ENCODE data around the gene SLK. TPM values are rescaled to one million over a fixed set of nuclear protein-coding genes. Genes with fewer than 3 reads are reported as not detected.

SLK gene
- total RNA-seq, 1 donor from 2014 or later = 54.1 TPM

DNA sequence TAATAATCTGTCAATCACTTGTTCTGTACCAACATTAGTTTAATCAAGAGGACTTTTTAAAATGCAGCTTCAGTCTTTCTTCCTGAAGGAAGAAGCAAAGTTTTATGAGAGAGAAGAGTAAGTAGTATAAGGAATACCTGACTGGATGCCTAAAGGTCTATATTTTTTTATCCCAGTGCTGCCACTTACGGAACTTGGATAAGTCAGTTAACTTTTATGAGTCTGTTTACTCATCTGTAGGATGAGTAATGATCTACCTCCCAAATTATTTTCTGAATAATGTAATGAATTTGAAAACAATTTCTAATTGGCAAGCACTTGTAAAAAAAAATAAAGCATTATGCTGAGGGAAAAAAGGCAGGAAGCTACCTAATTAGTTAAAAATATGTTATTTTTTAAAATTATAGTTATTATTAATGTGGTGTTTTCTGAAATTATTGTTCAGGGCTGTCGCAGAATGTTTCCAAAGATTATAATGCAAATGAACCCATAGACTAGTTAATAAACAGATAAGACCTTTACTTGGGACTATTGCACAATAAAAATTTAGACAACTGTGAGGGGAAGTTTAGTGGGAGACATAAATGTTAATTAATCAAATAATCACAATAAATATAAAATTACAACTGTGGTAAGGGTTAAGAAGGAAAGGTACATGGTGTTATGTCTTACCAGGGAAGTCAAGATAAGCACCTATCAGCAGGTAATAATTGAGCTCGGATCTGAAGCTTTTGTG is 24.6 kb downstream of the SLK start:
- no peak for ATAC-seq

DNA sequence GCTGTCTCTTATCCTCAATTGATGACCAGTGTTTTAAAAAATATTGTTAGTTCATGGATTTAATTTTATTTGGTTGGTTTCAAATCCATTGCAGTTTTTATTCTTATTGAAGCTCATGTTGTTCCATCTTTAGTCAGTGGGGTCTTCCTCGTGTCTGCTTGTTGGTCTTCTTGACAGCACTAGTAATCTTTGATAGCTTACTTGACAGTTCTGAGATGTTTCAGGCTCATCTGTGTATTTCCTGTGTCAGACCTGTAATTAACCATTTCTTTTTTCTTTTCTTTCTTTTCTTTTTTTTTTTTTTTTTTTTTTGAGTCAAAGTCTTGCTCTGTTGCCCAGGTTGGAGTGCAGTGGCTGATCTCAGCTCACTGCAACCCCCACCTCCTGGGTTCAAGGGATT is 28.2 kb downstream of the SLK start:
- no peak for ATAC-seq

DNA sequence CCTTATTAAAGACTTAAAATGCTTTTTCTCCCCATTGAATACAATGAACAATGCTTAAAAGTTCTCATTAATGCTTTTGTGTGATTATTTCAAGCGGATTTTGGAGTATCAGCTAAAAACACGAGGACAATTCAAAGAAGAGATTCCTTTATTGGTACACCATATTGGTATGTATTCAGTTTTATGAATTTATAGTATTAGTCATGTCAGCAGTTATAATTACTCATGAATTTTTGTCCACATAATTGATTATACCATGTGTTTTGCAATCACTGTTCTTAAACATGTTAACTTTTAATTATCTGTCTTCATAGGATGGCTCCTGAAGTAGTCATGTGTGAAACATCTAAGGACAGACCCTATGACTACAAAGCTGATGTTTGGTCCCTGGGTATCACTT is 31.9 kb downstream of the SLK start:
- no peak for ATAC-seq

DNA sequence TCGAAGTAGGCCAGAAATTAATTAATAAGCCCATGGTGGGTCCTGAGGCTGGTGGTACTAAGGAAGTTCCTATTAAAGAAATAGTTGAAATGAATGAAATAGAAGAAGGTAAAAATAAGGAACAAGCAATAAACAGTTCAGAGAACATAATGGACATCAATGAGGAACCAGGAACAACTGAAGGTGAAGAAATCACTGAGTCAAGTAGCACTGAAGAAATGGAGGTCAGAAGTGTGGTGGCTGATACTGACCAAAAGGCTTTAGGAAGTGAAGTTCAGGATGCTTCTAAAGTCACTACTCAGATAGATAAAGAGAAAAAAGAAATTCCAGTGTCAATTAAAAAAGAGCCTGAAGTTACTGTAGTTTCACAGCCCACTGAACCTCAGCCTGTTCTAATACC is 36.0 kb downstream of the SLK start:
- ATAC-seq = no peak

DNA sequence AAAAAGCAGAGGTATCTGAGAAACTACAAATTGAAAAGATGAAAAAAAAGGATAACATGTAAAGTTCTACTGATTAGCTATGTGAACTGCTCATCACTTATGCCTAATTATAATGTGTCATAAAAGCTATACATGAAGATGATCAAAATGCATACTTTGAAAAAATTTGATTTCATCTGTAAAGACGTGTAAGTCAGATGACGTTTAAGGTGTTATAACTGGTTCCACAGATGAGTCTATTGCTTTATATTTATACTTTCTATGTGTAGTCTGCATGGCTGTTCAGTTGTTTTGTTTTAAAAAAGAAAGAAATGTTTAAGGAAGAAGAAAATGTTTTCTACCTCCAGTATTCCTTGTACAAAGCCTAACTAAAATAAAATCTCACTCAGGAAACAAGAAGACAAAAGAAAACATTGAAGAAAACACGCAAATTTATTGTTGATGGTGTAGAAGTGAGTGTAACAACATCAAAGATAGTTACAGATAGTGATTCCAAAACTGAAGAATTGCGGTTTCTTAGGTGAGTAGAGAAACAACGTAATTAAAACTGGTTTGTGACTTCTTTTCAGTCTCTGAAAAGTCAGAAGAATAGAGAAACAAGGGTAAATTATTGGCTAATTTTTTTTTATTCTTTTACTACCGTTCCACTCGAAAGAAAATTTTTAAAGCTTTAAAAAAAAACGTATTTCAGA is 38.4 kb downstream of the SLK start:
- no peak for ATAC-seq

DNA sequence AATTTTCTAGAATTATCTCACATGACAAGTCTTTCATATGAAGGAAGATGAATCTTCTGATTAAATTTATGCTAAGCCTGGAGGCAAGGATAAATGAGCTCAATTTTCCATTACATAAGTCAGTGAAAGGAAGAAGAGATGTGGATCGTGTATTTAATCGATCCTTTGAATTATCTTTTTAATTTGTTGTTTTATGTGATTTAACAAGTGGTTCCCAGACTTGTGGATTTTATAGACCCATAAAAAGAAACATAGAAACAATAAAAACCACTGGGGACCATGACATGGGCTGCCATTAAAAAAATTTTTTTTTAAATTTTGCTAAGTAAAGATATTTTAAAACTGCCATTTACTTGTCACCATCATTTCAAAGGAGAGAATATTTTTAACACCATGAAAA is 45.0 kb downstream of the SLK start:
- no peak for ATAC-seq

DNA sequence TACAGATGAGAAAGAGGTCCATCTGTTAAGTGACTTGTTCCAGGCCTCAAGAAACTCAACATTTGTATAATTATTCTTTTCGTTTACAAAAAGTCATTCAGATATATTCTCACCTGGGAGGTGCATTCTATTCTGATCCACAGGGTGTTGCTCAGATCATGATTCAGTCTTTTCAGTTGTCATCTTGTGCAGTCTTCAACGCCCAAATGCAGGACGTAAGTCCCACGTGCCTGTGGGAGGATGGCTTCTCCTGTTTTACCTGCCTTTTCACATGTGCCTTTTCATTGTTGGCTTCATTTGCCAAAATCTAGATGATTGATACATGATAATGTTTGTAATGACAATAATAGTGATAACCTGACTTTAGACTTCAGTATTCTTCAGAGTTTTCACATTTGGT is 46.5 kb downstream of the SLK start:
- peak; percentile 81 for ATAC-seq

DNA sequence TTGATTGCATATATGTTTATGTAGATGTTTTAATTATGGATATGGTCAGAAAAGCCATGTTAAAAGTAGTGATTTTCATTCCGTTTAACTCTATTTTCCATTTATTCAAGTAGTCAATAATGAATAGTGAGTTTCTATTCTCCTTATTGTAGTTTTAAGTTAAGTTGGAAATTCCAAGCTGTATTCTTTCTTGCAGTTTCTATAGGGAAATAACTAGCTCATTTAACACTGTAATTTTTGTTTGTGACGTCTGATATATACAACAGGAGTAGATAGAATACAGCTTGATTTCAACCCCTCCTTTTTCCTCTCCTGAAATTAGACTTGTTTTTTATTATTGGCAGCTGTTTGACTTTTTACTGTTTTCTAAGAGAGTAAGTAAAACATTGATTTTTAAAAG is 47.2 kb downstream of the SLK start:
- ATAC-seq = no peak

DNA sequence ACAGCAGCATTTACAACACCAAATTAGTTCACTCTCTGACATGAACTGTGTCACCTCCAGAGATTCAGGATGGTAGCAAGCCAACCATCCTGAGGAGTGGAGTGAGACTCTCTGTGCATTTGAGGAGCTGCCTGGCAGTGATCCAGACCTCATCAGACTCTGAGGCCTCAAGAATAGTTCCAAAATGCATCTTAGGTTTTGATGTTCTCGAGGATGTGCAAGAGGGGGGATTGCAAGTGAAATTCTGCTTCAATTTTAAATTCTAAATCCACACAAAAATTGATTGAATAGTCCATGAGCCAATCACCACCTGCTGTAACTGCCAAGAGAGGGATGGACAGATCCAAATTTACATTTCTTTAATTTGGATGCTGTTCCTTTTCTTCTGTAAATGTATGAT is 49.7 kb downstream of the SLK start:
- ATAC-seq = no peak

DNA sequence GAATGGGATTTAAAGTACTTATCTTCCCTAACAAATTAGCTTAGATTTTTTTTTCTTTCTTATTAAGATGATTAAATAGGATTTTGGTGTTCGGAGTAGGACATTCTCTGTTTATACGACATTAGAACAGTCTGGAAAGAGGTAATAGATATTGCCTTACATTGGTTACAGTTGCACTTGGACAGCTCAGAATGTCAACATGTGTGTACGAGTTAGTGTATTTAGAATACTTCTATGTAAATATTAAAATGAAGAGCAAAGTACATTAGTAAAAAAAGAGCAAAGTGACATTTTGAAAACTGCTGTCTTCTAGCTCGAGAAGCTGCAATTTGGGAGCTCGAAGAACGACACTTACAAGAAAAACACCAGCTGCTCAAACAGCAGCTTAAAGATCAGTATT is 51.5 kb downstream of the SLK start:
- ATAC-seq = no peak

DNA sequence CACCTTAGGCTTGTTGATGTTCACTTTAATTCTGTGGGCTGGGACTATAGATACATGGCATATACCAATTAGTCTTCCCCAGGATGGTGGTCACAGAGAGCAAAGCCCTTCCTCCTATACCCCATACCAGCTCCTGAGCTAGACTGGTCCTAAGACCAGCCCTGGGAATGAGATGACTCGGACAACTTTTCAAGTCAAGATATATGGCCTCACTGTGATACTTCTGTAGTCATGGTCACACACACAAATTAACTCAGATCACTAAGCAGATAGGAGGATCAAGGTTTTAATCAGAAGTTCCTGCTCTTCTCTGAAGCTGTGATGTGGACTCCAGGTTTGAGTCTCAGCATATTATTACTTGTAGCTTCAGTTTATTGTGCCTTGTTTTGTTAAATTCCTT is 53.1 kb downstream of the SLK start:
- no peak for ATAC-seq

DNA sequence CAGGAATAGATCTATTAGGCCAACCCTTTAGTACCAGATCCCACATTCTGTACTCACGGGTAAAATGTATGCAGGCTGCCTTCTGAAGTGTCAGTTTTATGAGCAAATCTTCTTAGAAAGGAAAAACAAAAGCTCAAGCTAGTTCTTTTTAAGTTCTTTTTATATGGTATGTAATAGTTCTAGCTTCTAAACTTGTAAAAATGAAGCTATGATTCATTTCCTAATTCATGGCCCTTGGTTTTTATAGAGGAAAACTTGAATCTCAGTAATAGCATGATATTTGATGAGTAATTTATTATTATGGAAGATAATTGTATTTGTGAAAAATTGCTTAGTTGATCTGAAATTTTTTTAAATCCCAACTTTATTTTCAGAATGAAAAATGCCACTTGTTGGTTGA is 54.3 kb downstream of the SLK start:
- ATAC-seq = no peak

DNA sequence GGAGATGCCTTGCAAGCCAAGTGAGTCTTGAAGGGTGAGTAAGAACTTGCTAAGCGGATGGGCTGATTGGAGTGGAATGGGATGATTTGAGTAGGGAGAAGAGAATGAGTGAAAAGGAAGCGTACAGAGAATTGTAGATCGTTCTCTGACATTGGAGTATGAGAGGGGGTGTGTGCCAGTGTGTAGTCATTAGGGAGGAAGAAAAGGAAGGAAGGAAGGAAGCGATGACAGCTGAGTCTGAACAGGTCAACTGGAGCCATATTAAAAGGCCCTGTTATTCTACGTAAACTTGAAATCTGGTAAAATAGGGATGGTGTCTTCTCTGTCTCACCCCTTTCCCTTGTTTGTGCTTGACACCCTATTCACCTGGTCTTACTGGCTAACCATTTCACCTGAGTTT is 55.1 kb downstream of the SLK start:
- ATAC-seq = no peak

DNA sequence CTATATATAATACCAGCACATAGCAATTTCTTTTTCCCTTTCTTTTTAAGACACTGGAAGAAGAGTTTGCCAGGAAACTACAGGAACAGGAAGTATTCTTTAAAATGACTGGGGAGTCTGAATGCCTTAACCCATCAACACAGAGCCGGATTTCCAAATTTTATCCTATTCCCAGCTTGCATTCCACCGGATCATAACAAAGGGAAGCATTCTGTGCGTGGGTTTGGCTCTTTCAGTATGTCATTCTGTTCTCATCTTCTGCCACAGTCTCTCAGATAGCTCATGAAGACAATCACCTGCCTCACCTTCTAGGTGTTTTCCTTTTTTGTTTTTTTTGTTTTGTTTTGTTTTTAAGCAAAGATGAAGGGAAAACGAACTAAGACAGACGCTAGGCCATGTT is 58.6 kb downstream of the SLK start:
- no peak for ATAC-seq

DNA sequence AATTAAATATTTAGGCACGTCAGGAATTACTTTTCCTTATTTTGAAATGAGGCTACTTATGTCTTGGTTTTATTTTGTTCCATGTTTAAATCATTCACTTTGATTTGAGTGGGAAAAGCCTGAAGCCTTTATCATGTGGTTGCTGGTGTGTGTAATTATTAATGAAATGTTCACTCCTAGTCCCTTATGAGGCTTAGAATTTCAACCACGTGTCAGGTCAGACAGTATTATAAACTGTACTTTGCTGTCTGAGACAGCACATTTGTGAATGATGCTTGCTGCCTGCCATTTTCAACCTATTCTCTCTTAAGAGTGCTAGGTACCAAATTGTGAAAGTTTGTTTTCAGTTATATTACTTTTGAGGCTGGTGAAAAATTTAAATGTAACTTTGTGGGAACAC is 59.8 kb downstream of the SLK start:
- no peak for ATAC-seq

DNA sequence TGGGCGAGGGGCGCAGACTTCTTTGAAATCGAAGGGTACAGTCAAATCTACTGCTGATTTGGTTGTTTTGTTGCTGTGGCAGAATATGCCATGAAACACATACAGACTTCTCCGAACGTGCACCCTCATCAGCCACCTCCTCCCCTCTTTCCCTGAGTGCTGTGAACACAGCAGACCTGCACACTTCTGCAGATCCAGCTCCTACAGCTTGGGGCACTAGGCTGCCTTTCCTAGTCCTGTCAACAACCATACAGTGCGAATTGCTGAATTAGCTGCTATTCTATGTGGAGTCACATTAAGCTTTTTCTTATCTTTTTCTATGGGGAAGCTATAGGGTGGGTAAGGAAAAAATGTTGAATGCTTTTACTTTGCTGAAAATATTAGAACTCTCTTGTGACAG is 61.2 kb downstream of the SLK start:
- ATAC-seq = peak; percentile 66

DNA sequence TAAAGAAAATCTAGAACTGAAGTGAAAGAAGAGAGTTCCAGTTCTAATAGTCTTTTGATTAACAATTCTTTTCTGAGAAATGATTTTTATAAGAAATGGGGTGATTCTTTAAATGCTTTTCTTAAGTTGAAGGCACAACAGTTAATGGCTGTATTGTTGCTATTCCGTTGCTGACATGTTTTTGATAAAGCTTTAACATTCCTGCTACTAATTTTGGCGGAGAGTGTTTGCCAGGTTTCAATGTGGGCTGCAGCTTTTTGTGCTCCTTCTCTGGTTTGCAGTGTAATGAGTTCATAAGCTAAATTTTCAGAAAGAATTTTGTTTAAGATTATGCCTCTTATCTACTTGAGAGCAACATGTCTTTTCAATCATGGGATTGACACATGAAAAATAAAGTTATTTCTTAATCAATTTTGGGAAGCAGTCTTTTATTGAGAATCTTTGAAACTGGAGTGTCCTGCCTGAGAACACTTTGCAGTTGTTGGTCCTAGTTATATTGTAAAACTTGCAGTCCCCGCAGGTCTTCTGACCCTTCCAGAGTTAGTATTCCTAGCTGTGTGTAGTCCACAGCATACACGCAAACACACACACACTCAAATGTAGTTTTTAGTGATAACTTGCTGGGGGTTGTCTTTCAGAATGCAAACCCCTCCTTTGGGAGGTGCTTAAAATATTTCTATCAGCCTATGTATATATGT is 62.0 kb downstream of the SLK start:
- no peak for ATAC-seq

DNA sequence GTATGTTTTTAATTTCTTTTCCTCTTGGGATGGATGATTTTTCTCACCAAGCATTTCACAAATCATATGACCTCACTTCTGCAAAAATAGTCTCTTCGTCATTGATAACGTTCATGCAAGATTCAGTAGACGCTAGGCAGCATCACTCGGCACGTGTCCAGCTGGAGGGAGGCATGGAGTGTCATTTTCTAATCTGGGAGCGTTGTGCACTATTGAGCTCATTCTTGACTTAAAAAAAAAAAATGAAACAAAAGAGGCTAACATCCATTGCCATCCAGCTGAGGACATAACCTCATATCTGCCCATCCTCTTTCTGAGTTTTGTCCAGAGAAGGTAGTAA is 62.6 kb downstream of the SLK start:
- no peak for ATAC-seq

DNA sequence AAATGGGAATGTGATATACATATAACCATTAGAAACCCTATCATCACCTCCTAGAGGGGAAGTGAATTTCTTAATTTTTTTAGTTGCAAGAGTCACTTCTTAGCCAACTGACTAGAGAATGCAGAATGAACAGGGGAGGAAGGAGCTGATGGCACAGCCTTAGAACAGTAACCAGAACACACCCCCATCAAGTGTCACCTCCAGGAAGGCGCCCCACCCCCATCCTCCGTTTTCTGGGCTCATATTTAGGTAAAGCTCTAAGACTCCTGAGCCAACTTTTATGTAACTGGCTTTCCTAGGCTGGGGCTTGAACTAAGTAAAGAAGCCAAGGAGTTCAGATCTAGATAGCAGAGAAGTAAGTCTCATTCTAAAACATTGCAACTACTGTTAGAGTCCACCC is 64.7 kb downstream of the SLK start:
- ATAC-seq = no peak

DNA sequence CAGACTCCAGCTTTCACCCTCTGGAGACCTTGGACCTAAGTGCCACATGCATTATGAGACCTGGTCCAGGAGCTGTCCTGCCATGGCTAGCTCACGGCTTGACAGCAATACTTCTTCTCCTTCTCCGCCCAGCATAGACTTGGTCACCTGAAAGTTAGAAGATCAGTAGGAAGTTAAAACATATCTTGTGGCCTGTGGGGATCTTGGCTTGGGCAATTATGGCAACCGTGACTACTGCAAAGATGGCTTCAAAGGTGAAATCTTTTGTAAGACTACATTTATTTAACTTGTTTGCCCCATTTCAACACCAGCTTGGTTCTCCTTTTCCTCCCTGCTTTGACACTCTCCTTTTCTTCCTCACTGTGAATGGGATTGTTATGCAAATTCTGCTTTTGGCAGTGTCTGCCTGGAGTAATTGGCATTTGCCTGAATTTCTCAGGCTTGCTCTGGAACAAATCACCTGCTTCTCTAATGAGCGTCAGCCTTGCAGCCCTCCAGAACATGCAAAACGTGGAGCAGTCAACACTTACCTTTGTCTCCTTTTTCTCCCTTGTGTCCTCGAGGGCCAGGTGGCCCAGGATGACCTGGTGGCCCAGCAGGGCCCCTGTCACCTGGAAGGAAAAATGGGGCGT is 65.3 kb downstream of the SLK start:
- ATAC-seq = no peak

DNA sequence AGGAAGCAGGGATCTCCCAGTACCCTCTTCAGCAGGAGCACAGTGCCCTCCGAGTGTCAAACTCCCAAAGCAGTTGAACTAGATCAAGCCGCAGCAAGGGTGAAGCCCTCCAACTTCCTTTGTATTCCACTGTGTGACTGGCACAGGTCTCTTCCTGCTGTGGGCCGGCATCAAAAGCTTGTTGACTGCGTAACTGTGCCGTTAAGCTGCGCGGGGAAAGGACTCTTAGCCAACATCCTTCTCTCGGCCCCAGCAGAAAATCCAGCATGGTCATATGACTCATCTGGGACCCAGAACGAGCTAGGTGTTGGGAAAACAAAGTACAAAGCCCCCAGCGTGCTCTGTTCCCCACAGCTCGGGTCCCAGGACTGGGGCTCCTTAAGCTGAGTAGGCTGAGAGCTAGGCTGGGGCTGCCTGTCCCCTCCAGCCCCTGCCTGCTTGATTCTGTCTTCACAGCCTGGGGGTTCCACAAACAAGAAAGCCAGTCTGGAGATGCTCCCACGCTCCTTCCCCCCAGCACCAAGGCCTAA is 66.5 kb downstream of the SLK start:
- no peak for ATAC-seq

DNA sequence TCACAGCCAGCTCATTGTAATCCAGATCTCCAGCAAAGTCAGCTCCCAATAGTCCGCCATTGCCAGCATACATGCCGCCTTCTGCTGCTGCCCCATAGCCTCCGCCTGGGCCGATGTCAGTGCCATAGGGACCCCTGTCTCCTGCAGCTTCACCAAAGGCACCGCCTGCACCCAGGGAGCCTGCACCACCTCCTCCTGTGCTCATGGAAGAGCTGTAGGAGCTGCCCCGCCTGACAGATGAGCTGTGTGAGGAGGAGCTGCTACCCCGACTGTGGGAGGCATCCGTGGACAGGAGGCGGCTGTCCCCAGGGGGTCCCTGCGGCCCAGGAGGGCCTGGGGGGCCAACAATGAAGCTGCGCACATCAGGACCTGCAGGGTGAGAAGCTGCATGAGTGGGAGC is 67.0 kb downstream of the SLK start:
- ATAC-seq = no peak

DNA sequence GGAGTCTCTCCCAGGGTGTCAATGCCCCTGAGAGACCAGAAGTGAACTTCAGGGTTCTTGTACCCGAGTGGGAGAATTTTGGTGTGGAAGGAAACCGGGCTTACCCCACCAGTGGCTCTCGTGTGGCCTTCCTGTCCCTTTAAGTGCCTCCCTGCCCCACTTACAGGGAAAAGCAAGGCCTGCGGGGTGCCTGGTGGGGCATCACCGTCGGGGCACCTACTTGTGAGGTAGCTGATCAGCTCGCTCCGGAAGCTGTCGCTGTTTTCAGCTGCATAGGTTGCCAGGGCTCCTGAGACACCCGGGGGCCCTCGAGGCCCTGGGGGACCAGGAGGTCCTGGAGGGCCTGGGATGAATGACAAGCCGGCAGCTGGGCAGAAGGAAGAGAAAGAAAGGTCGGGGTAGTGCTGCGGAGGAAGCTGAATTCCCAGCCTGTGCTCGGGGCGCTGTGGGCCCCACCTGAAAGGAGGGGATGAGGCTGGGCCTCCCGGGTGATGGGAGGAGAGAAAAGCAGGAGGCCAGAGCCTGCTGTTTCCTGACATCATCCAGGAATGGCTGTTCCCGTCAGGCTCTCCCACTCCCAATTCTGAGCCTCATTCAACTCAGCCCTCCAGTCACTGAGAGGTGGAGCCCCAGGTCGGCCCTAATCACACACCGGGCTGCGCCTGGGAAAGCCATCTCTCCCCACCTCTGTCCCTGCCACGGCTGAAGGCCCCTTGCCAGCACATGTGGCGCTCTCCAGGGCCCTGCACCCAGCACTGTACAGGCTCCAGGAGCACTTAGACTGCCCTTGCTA is 67.7 kb downstream of the SLK start:
- no peak for ATAC-seq
